ENCODE data around the gene KRTAP5-4.

DNA sequence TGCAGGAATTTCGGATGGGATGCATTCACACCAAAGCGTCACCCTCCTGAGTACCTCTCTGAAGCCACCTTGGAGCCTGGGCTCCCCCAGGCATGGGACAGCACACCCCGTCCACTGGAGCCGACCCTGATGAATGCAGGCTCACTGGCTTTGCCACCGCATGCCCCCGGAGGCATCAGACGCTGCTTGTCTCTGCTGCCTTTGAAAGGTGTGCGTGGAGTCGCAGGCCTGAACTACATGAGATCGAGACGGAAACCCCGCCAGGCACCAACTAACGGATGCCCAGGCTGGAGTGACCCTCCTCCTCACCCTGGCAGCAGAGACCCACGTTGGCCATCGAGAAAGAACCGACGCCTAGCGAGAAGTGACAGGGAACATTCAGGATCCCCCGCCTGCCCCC is 30.1 kb upstream of the KRTAP5-4 start:
- TF ChIP-seq, protein P1, sequence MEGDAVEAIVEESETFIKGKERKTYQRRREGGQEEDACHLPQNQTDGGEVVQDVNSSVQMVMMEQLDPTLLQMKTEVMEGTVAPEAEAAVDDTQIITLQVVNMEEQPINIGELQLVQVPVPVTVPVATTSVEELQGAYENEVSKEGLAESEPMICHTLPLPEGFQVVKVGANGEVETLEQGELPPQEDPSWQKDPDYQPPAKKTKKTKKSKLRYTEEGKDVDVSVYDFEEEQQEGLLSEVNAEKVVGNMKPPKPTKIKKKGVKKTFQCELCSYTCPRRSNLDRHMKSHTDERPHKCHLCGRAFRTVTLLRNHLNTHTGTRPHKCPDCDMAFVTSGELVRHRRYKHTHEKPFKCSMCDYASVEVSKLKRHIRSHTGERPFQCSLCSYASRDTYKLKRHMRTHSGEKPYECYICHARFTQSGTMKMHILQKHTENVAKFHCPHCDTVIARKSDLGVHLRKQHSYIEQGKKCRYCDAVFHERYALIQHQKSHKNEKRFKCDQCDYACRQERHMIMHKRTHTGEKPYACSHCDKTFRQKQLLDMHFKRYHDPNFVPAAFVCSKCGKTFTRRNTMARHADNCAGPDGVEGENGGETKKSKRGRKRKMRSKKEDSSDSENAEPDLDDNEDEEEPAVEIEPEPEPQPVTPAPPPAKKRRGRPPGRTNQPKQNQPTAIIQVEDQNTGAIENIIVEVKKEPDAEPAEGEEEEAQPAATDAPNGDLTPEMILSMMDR (IDR thresholded peaks at IDR 0.05) = no peak
- TF ChIP-seq POLR2A (IDR thresholded peaks at IDR 0.05) = no peak

Data from prostate gland (tissue), 2 donors.